HepG2 (cell line): Measurements from ENCODE around the gene ING5. TPM values are rescaled to one million over a fixed set of nuclear protein-coding genes. Genes with fewer than 3 reads are reported as not detected.
A peak's percentile ranks its signal among the peaks of the same experiment; 100 is the strongest.

Experiments used
- ATAC-seq: fragments of 200-7000 bp; cut with Tn5 transposase; 3 replicates; pipeline ENCODE4 v1.9.1; 2020; ENCODE audit warnings: mild to moderate bottlenecking, moderate library complexity
- BruUV-seq: library from RNA; stranded (reverse); fragments of 400-500 nt; replicated peaks from 2 replicates; lab custom pipeline; 2021; lab: Mats Ljungman, UMichigan
- CTCF ChIA-PET: fragments of 300-600 bp; formaldehyde crosslinking; extraction: SDS; loops from one replicate; lab custom pipeline; 2021; ENCODE audit warnings: low total read pairs, inconsistent platforms, low intra/inter-chr PET ratio; lab: Yijun Ruan, JAX
- POLR2A ChIA-PET: fragments of 350-600 bp; sonication (Branson Sonifier 250); formaldehyde crosslinking; loops from one replicate; lab custom pipeline; 2020; ENCODE audit warnings: antibody characterized with exemption, inconsistent platforms; lab: Yijun Ruan, JAX
- DNase-seq: peaks from one replicate; pipeline ENCODE4 v3.0.0-alpha.2; 2015; ENCODE audit warnings: low spot score
- FAIRE-seq: peaks from 3 replicates; lab custom pipeline; 2011; peaks lifted over from hg19 to GRCh38; lab: Jason Lieb, UNC
- H2AFZ ChIP-seq: one replicate; pipeline ENCODE4 v1.6.1; 2011; ENCODE audit warnings: low read length, inconsistent platforms
- H3K27ac ChIP-seq: fragments of 300-600 bp; 3 replicates; pipeline ENCODE4 v1.8.0; 2011; ENCODE audit warnings: mixed run types, mild to moderate bottlenecking, mixed read lengths, low read length, inconsistent platforms; ENCODE audit not compliant: insufficient read depth; ENCODE audit errors: extremely low read length
- H3K27me3 ChIP-seq, 2 experiments: fragments of 200-600 bp in 1 of 2; 2 replicates in 1 of 2; 3 replicates in 1 of 2; pipeline versions ENCODE4 v1.6.0 to v1.8.0; 2011; ENCODE audit warnings: low read length in 2 of 2, mild to moderate bottlenecking in 2 of 2, moderate library complexity in 2 of 2, inconsistent platforms in 1 of 2; ENCODE audit not compliant: insufficient read depth in 2 of 2, control insufficient read depth in 1 of 2
- H3K36me3 ChIP-seq, 2 experiments: fragments of 200-600 bp in 1 of 2; replicated peaks in 1 of 2; 2 replicates in 1 of 2; 3 replicates in 1 of 2; pipeline versions ENCODE4 v1.5.1 to v1.8.0; 2011; ENCODE audit warnings: low read length in 2 of 2, inconsistent platforms in 1 of 2; ENCODE audit not compliant: insufficient read depth in 2 of 2, control insufficient read depth in 1 of 2
- H3K4me1 ChIP-seq: 2 replicates; pipeline ENCODE4 v1.5.1; 2012; ENCODE audit warnings: low read length, inconsistent platforms; ENCODE audit not compliant: insufficient read depth
- H3K4me2 ChIP-seq: 2 replicates; pipeline ENCODE4 v1.6.0; 2011; ENCODE audit warnings: low read depth, low read length, inconsistent platforms
- H3K4me3 ChIP-seq, 3 experiments: fragments of 200-600 bp in 1 of 3; sonication (generic), shearing (Covaris generic) in 1 of 3; replicated peaks in 1 of 3; 2 replicates each; pipeline ENCODE4 v1.5.1; 2011 to 2016; ENCODE audit warnings: low read length in 3 of 3, inconsistent platforms in 2 of 3, low read depth in 2 of 3, mild to moderate bottlenecking in 2 of 3, control low read depth in 1 of 3, mixed read lengths in 1 of 3; ENCODE audit not compliant: insufficient read depth in 1 of 3
- H3K79me2 ChIP-seq: one replicate; pipeline ENCODE4 v1.6.1; 2011; ENCODE audit warnings: low read length, inconsistent platforms; ENCODE audit not compliant: insufficient read depth
- H3K9ac ChIP-seq: 2 replicates; pipeline ENCODE4 v1.6.0; 2011; ENCODE audit warnings: mild to moderate bottlenecking, low read depth, low read length, inconsistent platforms; ENCODE audit not compliant: insufficient read depth
- H3K9me3 ChIP-seq: 2 replicates; pipeline ENCODE4 v1.5.1; 2012; ENCODE audit warnings: mild to moderate bottlenecking, low read length
- H4K20me1 ChIP-seq: 2 replicates; pipeline ENCODE4 v1.6.0; 2011; ENCODE audit warnings: inconsistent platforms, mild to moderate bottlenecking, low read length, moderate library complexity; ENCODE audit not compliant: insufficient read depth
- AHR ChIP-seq: IDR thresholded peaks from 2 replicates; pipeline ENCODE4 v1.6.1; 2018; ENCODE audit warnings: missing genetic modification reagents, missing compliant biosample characterization
- HNF4A ChIP-seq: sonication (generic); formaldehyde crosslinking; IDR thresholded peaks from 2 replicates; pipeline ENCODE4 v1.4.0; 2020; ENCODE audit warnings: missing genetic modification reagents
- MIER3 ChIP-seq: IDR thresholded peaks from 2 replicates; pipeline ENCODE4 v1.6.1; 2016; ENCODE audit warnings: missing compliant biosample characterization, borderline replicate concordance
- MIXL1 ChIP-seq: IDR thresholded peaks from 2 replicates; pipeline ENCODE4 v1.6.1; 2016
- NR2C2 ChIP-seq: sonication (generic); formaldehyde crosslinking; IDR thresholded peaks from 2 replicates; pipeline ENCODE4 v1.4.0; 2020; ENCODE audit warnings: missing genetic modification reagents, mild to moderate bottlenecking, moderate library complexity, borderline replicate concordance
- NR2F1 ChIP-seq, 2 experiments: fragments of 450-650 bp in 1 of 2; formaldehyde crosslinking in 1 of 2; IDR thresholded peaks; 2 replicates each; pipeline versions ENCODE4 v1.5.0 to v1.6.1; 2016 to 2020; ENCODE audit warnings: mild to moderate bottlenecking in 1 of 2, missing compliant biosample characterization in 1 of 2, missing genetic modification reagents in 1 of 2, moderate library complexity in 1 of 2
- NR3C1 ChIP-seq: sonication (generic); formaldehyde crosslinking; IDR thresholded peaks from 2 replicates; pipeline ENCODE4 v1.4.0; 2020; ENCODE audit warnings: missing genetic modification reagents
- PHF8 ChIP-seq: sonication (generic); formaldehyde crosslinking; IDR thresholded peaks from 2 replicates; pipeline ENCODE4 v1.5.0; 2020; ENCODE audit warnings: missing genetic modification reagents
- SIN3A ChIP-seq: IDR thresholded peaks from 2 replicates; pipeline ENCODE4 v1.6.1; 2011; ENCODE audit warnings: low read depth, mild to moderate bottlenecking, control low read depth, low read length, borderline replicate concordance
- TBP ChIP-seq: sonication (generic); formaldehyde crosslinking; IDR thresholded peaks from 2 replicates; pipeline ENCODE4 v1.5.0; 2020; ENCODE audit warnings: missing genetic modification reagents
- TEAD3 ChIP-seq: optimal IDR thresholded peaks from 2 replicates; pipeline ENCODE3; 2016; ENCODE audit warnings: borderline replicate concordance
- TP53 ChIP-seq: sonication (generic); formaldehyde crosslinking; conservative IDR thresholded peaks from 2 replicates; pipeline ENCODE4 v1.4.0; 2020; ENCODE audit warnings: missing genetic modification reagents
- U2AF2 ChIP-seq: fragments of 200-400 bp; formaldehyde crosslinking; IDR thresholded peaks from 2 replicates; pipeline ENCODE4 v1.6.1; 2017; ENCODE audit warnings: low read depth, mild to moderate bottlenecking, low read length
- ZKSCAN5 ChIP-seq: sonication (generic); formaldehyde crosslinking; IDR thresholded peaks from 2 replicates; pipeline ENCODE4 v1.5.1; 2020; ENCODE audit warnings: mild to moderate bottlenecking, missing genetic modification reagents
- ZNF121 ChIP-seq: sonication (generic); formaldehyde crosslinking; IDR thresholded peaks from 2 replicates; pipeline ENCODE4 v1.5.0; 2020; ENCODE audit warnings: mild to moderate bottlenecking, missing genetic modification reagents
- ZNF431 ChIP-seq: sonication (generic); formaldehyde crosslinking; IDR thresholded peaks from 2 replicates; pipeline ENCODE4 v1.9.0; 2022; ENCODE audit warnings: missing genetic modification reagents, low read depth, mild to moderate bottlenecking, borderline replicate concordance
- ZNF703 ChIP-seq: sonication (generic); formaldehyde crosslinking; IDR thresholded peaks from 2 replicates; pipeline ENCODE4 v1.5.1; 2020; ENCODE audit warnings: missing genetic modification reagents, mild to moderate bottlenecking, moderate library complexity, borderline replicate concordance
- WGBS: methylation state at CpG from one replicate; pipeline ENCODE4 v1.1.6; 2017; ENCODE audit warnings: low lambda C conversion rate; 5-methylcytosine and 5-hydroxymethylcytosine counted together
- in situ Hi-C: cut with HindIII; loops from 2 replicates; pipeline ENCODE4 v1.10.0; 2017; ENCODE audit warnings: low pct_unique_long_range_greater_than_20kb; ENCODE audit not compliant: extremely low pct_ligation_motif_present
- intact Hi-C: fragments of 100-400 bp; cut with micrococcal nuclease; formaldehyde crosslinking; loops from one replicate; pipeline ENCODE4 v1.10.0; 2022; ENCODE audit not compliant: unreplicated experiment
- polyA plus RNA-seq, 8 experiments: library from polyadenylated mRNA; depleted of rRNA in 3 of 8; stranded (reverse) in 7 of 8; unstranded in 1 of 8; fragments of >200 nt; fragmentation: Illumina TruSeq in 4 of 8; extraction: Trizol in 4 of 8; gene quantifications; 2 replicates each; pipeline versions ENCODE4 v1.2.1 to v1.2.3, GENCODE V29; 2011 to 2016; ENCODE audit warnings: low read depth in 4 of 8, missing spikeins in 1 of 8, mixed read lengths in 1 of 8; ENCODE audit not compliant: insufficient read depth in 1 of 8
- total RNA-seq, 5 experiments: library from RNA; depleted of rRNA; stranded (reverse); fragments of >200 nt; fragmentation: Illumina TruSeq; extraction: Trizol; gene quantifications; 2 replicates each; pipeline ENCODE4 v1.2.3, GENCODE V29; 2016; ENCODE audit warnings: low read depth in 1 of 5
- TF ChIP-seq, protein P1 (sequence below): sonication (generic); formaldehyde crosslinking; IDR thresholded peaks from 2 replicates; pipeline ENCODE4 v1.4.0; 2020; ENCODE audit warnings: low read depth, mild to moderate bottlenecking, missing genetic modification reagents
- TF ChIP-seq, protein P2 (sequence below): sonication (generic); formaldehyde crosslinking; conservative IDR thresholded peaks from 2 replicates; pipeline ENCODE4 v1.4.0; 2020; ENCODE audit warnings: mild to moderate bottlenecking, missing genetic modification reagents, moderate library complexity

The ING5 gene
- total and polyA plus RNA-seq, 2 of the 13 experiments (the other 11 are each of a cell fraction or from before 2014, with no cell fraction given): 61.9 to 71.9 TPM

GRCh38 chr2:241734467-241735208 lies 32.8 kb downstream of the ING5 start, which contains the start of gene D2HGDH (continued):
- TF ChIP-seq NR2F1 (CRISPR knock-in tag; IDR thresholded peaks at IDR 0.05) (peak in 1 of 2 experiments; percentile 68; a peak in 2 of 4 replicates), ZKSCAN5 (CRISPR knock-in tag) (no peak), ZNF703 (CRISPR knock-in tag) (no peak; the same call in 1 of the 2 replicates), MIER3 (CRISPR knock-in tag) (no peak), NR2C2 (CRISPR knock-in tag) (no peak), TP53 (CRISPR knock-in tag) (no peak), AHR (CRISPR knock-in tag) (0 out of 2 replicates have a peak, but pooled peaks have one; percentile 48), ZNF431 (CRISPR knock-in tag) (peak; percentile 96), U2AF2 (no peak)
- TF ChIP-seq, protein P1, sequence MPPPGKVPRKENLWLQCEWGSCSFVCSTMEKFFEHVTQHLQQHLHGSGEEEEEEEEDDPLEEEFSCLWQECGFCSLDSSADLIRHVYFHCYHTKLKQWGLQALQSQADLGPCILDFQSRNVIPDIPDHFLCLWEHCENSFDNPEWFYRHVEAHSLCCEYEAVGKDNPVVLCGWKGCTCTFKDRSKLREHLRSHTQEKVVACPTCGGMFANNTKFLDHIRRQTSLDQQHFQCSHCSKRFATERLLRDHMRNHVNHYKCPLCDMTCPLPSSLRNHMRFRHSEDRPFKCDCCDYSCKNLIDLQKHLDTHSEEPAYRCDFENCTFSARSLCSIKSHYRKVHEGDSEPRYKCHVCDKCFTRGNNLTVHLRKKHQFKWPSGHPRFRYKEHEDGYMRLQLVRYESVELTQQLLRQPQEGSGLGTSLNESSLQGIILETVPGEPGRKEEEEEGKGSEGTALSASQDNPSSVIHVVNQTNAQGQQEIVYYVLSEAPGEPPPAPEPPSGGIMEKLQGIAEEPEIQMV: peak; percentile 29; the same call in 1 of the 2 replicates
- TF ChIP-seq, all 625 proteins: peak for 190

- Histone ChIP-seq H3K79me2 (peaks cover 3% of the 10 kb centered on the region), H3K36me3 (no peaks in the 10 kb centered on the region), H3K9me3 (no peaks in the 10 kb centered on the region), H3K9ac (peak overlapping the region; percentile 98; the same call in 1 of the 2 replicates), H3K4me2 (peak overlapping the region; percentile 97), H4K20me1 (no peaks in the 10 kb centered on the region), H3K27ac (peak overlapping the region; percentile 91), H3K4me1 (peaks cover 43% of the 10 kb centered on the region), H2AFZ (no peak overlapping the region), H3K27me3 (no peaks in the 10 kb centered on the region; a peak in 2 of 5 replicates), H3K4me3 (0 out of 6 replicates have a peak overlapping the region, but pooled peaks of 1 of the 3 experiments have one; percentile 100)
- ChIA-PET POLR2A (interaction anchor here (1.2 to 6.5 kb wide), 6 partner anchors 18 to 73 kb away, joined by 3 to 113 read pairs (median 28); partner anchors contain the start of genes DTYMK, GAL3ST2, ING5 and NEU4), CTCF (no interaction called here)
- BruUV-seq: no TSS peak
- in situ Hi-C loops: loop anchor here (10.0 kb wide), 1 partner anchor 139 kb away; no protein-coding TSS in a partner anchor
- intact Hi-C loops: no loop called here
- ATAC-seq: no peak
- peak; percentile 52 for DNase-seq
- FAIRE-seq: peak; percentile 56
- 53% methylated on average over 3 of the region's 3 CpGs for WGBS
- TF ChIP-seq MIXL1 (CRISPR knock-in tag): no peak
- no peak for TF ChIP-seq NR3C1 (CRISPR knock-in tag)
- TF ChIP-seq TBP (CRISPR knock-in tag): no peak
- peak; percentile 84 for TF ChIP-seq TEAD3 (CRISPR knock-in tag)
- TF ChIP-seq, protein P2, sequence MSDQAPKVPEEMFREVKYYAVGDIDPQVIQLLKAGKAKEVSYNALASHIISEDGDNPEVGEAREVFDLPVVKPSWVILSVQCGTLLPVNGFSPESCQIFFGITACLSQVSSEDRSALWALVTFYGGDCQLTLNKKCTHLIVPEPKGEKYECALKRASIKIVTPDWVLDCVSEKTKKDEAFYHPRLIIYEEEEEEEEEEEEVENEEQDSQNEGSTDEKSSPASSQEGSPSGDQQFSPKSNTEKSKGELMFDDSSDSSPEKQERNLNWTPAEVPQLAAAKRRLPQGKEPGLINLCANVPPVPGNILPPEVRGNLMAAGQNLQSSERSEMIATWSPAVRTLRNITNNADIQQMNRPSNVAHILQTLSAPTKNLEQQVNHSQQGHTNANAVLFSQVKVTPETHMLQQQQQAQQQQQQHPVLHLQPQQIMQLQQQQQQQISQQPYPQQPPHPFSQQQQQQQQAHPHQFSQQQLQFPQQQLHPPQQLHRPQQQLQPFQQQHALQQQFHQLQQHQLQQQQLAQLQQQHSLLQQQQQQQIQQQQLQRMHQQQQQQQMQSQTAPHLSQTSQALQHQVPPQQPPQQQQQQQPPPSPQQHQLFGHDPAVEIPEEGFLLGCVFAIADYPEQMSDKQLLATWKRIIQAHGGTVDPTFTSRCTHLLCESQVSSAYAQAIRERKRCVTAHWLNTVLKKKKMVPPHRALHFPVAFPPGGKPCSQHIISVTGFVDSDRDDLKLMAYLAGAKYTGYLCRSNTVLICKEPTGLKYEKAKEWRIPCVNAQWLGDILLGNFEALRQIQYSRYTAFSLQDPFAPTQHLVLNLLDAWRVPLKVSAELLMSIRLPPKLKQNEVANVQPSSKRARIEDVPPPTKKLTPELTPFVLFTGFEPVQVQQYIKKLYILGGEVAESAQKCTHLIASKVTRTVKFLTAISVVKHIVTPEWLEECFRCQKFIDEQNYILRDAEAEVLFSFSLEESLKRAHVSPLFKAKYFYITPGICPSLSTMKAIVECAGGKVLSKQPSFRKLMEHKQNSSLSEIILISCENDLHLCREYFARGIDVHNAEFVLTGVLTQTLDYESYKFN (CRISPR knock-in tag): peak; percentile 43; the same call in 1 of the 2 replicates
- peak; percentile 64 for TF ChIP-seq HNF4A (CRISPR knock-in tag)
- TF ChIP-seq ZNF121 (CRISPR knock-in tag): peak; percentile 95
- no peak for TF ChIP-seq PHF8 (CRISPR knock-in tag)
- TF ChIP-seq SIN3A: no peak
Measured at GRCh38 chr2:241736111-241736510, 34.3 kb downstream of the ING5 start.
